ENCODE results near the gene PDCD6IP.
"Not testable (repeated sequence)": the region's sequence is repeated elsewhere in the genome, so short reads cannot be mapped to it uniquely, and the experiment has no call there.

The PDCD6IP gene

DNA sequence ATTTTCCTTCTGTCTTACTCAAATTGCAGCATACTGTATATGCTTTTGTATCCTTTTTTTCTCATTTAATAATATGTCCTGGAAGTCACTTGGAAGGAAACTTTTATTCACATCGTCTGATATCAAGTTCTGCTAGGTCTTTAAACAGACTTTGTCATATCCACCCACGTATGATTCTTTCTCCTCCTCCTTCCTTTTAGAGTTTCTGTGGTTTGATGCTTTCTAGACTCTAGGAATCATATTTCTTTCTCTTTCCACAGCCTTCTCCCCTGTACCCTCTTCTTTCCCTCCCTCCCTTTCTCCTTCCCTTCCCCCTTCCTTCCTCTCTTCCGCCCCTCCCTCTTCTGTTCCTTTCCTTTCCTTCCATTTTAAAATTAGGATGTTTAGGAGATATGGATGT, 52.2 kb downstream of the PDCD6IP start:
- FAIRE-seq, result not testable (repeated sequence)

DNA sequence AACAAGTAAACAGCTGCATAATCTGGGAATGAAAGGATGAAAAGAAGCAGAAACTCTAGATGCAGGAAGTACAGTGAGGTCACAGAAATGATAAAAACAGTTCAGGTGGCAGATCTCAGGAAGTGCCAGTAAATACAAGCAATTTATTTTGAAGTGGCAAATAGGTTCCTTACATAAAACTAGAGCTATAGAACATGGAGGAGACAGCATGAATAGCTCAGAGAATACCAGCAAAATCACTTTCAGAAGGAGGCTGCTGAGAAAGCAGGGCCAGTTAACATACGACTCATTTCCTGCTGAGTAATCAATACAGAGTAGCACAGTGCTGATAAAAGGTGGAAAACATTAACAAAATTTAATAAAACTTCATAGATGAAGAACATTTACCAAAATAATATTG, 57.0 kb downstream of the PDCD6IP start:
- not testable (repeated sequence) for FAIRE-seq

DNA sequence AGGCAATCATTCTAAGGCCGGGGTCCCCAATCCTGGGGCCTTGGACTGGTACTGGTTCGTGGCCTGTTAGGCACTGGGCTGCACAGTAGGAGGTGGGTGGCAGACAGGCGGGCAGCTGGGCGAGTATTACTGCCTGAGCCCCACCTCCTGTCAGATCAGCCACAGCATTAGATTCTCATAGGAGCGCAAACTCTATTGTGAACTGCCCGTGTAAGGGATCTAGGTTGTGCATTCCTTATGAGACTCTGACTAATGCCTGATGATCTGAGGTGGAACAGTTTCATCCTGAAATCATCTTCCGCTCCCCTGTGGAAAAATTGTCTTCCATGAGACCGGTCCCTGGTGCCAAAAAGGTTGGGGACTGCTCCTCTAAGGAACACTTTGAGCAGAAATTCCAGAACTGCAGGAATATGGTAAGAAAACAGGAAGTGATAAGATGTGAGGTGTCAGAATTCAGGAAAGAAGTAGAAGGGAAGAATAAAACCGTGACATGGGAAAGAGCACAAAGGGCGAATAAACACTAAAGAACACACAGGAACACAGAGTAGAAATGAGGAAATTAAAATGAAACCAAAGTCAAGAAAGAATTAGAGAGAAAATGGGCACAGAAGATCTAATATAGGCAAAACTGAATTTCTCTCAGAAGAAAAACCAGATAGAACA, 57.6 kb downstream of the PDCD6IP start:
- no peak for FAIRE-seq

DNA sequence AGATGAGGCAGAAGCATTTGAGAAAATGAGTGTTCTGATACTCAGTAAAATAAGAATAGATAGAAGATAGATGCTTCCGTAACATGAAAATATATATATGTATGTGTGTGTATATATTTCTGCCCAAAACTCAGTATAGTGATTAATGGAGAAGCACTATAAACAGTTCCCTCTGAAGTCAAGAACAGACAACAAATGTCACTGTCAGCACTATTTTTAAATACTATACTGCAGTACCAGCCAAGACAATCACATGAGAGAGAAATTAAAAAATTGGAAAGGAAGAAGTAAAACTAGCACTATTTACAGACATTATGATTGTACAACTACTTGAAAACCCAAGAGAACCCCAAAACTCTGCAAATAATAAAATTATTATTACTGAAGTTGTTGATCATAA, 59.3 kb downstream of the PDCD6IP start:
- FAIRE-seq, result not testable (repeated sequence)

DNA sequence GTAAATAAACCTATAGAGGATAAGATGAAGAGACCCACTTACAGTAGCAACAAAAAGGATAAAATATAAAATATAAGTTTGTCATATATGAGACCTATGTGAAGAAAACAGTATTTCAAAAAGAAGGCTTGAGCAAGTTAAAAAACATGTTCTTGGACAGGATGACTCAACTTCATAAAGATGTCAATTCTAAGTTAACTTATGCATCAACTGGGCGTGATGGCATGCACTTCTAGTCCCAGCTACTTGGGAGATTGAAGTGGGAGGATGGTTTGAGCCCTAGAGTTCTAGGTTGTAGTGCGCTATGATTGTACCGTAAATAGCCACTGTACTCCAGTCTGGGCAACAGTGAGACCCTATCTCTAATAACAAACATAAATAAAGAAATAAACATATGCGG, 59.7 kb downstream of the PDCD6IP start:
- FAIRE-seq, result no peak

DNA sequence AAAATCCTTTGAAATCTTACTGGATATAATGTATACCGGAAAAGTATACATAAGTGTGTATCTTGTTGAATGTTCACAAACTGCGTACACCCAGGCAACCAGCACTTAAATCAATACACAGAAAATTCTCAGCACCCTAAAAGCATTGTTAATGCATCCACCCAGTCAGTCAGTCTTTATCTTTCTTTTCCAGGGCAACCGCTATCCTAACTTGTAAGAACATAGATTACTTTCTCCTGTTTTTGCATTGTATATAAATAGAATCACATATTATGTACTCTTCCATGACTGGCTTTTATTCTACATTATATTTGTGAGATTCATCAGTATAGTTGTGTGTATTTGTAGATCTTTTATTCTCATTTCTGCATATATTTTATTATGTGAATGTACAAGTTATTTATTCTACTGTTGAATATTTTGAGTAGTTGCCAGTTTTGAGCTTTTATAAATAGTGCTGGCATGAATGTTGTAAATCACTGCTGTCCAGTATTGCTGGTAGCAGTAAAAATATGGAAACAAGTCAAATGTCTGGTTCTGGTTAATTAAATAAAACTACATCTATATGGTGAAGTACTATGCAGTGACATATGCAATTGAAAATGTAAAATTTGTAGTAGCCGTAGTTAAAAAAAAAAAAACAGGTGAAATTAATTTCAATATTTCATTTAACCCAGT, 62.1 kb downstream of the PDCD6IP start:
- FAIRE-seq, result no peak

DNA sequence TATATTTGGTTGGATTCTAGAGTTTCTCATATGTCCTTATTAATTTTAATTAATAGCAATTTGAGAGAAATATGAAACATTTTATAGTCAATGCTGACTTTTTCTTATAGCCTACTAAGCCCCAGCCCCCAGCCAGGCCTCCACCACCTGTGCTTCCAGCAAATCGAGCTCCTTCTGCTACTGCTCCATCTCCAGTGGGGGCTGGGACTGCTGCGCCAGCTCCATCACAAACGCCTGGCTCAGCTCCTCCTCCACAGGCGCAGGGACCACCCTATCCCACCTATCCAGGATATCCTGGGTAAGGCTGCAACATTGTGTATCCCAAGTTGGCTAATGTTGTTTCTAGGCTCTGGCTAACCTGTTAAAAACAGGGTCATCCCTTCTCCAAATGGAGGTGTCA, 66.7 kb downstream of the PDCD6IP start:
- FAIRE-seq, result no peak

DNA sequence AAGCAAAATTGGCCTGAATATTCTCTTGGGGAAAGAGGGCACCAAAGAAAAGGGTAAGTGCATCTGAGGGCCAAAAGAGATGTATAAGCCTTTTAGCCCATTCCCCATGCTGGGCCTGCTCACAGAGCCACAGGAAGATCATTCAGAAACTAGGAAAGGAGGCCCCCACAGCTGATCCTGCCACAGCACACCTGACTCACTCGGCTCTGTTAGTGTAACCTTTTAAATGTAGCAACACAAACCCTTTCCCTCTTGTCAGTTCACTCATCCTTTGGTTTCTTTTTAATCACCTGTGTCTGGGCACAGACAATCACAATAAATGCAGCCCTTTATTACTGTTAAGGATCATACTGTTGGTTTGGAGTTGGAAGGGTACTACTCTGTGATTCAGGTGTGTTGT, 69.9 kb downstream of the PDCD6IP start:
- no peak for FAIRE-seq

DNA sequence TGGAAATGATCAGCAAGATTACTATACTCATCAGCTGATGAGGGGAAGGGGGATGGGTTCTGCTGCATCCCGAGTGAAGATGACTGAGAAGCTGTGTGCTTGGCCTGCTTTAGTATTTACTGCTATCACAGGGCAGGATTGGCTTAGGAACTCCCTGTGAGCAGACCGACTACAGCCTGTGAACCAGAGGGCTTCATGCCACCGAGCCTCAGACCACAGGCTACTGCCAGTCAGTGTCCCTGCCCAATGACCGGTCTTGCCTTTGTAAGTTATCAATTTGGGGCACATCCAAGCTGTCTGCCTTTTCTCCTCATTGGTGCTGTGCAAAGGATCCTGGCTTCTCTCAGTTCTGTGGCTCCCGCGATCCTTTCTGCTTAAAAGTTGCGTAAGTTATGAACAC, 71.5 kb downstream of the PDCD6IP start:
- no peak for FAIRE-seq

DNA sequence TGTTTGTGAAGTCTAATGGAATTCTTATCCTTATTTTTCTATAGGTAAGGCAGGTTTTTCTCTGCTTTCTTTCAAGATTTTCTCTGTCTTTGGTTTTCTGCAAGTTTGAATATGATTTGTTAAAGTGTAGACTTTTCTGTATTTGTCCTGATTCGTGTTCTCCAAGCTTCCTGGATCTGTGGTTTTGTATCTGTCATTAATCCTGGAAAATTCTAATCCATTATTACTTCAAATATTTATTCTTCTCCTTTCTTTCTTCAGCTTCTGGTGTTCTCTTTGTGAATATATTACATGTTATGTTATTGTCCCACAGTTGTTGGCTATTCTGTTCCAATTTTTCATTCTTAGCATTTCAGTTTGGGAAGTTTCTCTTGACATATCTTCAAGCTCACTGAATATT, 76.4 kb downstream of the PDCD6IP start:
- FAIRE-seq, result no peak

DNA sequence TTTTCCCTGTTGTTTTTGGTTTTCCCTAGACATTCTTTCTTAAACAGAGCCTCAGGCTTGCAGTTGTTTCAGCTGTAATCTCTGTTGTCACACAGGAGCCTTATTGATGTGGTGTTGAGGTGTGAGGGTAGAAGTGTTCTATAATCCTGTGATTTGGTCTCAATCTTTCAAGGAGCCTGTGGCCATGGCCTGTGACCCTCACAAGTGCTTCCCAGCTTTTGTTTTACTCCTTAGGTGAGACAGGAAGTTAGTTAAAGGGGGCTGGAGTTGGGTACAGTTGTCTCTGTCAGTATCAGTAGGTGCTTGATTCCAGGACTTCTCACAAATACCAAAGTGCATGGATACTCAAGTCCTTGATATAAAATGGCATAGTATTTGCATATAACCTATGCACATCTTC, 77.2 kb downstream of the PDCD6IP start:
- FAIRE-seq, result no peak

DNA sequence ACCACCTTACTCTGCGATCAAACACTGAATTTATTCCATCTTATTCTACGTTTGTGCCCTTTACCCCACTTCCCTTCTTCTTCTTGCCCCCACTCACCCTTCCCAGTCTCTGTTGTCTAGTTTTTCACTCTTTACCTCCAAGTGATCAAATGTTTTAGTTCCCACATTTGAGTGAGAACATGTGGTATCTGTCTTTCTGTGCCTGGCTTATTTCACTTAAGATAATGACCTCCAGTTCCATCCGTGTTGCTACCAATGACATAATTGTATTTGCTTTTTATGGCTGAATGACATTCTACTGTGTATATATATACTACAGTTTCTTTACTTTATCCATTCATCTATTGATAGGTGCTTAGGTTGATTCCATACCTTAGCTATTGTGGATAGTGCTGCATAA, 78.8 kb downstream of the PDCD6IP start:
- FAIRE-seq, result no peak

DNA sequence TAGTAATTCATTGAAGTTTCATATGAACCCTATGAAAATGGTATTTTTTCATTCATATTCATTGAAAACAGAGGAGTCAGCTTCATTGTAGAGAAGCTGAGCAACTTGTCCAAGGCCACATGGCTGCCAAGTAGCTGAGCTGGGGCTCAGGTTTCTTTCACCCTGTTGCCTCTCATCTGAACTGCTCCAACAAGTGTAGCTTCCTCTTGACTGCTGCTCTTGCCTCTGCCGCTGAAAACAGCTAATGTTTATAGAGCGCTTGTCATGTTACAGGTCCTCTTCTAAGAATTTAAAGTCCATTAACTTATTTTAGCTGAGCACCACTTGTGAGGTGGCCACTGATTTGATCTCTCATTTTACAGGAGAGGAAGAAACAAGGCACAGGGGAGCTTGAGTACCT, 81.1 kb downstream of the PDCD6IP start:
- FAIRE-seq, result no peak

DNA sequence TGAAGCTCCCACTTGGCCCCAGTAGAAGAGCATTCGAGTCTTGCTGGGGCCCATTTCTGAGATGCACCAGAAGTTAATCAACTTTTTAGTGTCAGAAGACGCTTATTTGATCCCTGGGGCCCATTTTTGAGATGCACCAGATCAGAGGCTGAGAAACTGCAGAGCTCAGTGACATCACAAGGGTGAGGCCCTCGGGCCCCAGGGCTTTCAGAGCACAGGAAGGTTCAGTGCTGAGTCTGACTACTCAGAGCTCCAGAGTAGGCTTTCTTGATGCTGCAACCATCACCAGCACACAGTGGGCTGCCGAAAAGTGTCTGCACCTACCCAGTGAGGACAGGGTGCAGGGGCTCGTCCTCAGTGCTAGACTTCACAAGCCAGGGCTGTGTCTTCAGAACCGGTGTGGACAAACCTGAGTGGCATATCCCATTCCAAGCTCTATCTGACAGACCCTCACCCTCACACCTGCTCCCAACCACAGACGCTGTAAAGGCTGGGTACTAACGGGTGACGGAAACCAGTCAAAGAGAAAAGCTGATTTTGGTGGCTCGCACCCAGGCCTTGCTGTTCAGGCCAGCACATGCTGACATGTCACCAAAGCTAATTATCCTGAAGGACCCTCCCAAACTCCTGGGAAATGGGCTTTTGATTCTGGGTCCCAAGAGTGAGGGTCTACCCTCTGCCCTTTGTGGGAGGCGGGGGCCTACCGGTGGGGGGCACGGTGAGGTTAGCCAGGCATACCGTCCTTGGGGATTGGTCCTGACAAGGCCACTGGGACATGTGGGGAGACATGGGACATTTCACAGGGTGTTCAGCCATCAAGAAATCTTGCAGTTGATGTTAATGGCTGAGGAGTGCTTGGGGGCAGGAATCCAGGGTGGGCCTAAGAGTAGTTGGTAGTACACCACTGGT, 83.0 kb downstream of the PDCD6IP start:
- no peak for FAIRE-seq

DNA sequence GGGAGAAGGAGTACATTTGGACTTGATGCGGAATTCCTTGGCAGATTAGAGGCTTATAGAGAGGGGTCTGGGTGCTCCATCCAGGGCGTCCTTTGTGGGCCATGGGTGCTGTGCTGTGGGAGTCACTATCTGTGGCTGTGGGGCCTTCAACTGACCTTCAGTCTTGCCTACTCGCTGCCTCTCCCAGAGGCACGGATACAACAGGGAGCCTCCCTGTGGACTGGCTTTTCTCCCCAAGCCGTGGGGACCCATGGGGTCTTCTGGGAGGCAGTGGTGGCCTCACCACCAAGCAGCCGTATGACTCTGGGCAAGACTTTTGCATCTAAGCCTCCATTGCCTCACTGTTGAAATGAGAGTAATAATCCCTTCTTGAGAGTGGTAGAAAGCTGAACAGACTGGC, 83.9 kb downstream of the PDCD6IP start:
- FAIRE-seq, result no peak

DNA sequence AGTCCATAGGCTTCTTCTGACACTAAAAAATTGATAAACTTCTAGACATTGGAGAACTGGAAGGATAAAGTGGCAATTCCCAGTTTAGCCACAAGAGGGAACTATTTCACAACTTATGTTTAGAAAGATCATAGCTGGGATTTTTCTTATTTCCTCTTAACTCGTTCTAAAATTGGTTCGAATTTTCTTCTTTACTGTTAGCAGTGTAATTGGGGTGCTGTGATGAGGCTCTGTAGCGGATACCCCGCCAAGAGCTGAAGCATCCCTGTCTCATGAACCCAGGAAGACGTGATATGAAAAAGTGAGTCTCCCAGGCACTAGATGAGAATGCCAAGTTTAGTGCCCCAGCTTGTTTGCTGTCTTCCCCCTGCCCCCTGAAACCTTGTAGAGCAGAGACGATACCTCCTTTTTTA, 85.1 kb downstream of the PDCD6IP start:
- peak; percentile 80 for FAIRE-seq

DNA sequence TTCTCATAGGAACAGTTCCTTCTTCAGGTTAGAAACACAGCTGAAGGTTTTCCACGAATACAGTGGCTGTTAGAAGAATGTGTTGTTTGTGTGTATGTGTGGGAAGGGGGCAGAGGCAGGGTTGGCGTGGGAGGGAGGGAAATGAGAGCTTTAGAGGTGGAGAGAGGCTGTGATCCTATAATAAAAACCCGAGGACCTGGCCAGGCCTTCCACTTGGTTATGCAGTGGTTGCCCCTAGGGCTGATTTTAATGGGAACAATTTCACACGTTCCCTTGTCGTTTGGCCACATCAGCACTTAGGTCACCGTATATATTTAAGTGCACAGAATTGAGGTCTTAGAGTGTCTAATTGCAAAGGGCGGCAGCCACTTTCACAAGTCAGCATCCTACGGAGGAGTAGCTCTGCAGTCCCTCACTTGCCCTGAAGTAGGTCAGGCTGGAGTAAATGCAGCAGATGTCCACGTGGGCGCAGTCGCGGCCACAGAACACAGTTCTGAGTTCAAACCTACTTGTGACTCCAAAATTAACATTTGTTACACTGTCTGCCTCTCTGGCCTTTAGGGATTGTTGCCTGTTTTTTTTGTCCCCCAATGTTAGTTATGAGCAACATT, 85.6 kb downstream of the PDCD6IP start:
- FAIRE-seq, result no peak

DNA sequence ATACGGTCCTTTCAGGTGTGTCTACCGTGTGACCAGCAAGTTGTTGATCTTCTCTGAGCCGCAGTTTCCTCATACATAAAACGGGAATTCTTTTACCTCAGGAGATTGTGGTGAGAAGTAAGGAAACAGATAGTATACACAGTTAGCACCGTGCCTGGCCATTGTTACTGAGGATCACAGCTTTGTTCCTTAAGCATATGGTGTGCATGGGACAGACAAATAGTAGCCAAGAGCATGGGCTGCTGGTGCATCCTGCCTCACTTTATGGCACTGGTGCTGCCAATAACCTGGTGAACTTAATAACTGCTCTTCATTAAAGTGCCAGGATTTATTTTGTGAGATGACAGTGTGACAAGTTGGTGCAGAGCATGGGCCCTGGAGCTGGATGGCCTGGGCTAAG, 86.3 kb downstream of the PDCD6IP start:
- FAIRE-seq, result no peak

DNA sequence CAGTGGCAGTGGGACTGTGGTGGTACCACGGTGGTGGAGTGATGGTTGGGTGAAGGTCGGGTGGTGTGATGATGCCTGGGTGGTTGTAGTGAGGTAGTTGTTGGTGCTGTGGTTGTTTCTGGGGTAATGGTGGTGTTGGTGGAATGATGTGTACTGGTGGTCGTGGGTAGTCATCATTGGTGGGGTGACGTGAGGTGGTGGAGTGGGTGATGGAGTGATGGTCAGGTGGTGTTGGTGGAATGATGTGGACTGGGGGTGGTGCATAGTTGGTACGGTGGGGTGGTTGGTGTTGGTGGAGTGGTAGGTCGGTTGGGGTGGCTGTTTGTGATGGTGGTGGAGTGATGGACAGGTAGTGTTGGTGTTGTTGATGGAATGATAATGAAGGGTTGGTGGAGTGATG, 87.1 kb downstream of the PDCD6IP start:
- FAIRE-seq, result no peak

DNA sequence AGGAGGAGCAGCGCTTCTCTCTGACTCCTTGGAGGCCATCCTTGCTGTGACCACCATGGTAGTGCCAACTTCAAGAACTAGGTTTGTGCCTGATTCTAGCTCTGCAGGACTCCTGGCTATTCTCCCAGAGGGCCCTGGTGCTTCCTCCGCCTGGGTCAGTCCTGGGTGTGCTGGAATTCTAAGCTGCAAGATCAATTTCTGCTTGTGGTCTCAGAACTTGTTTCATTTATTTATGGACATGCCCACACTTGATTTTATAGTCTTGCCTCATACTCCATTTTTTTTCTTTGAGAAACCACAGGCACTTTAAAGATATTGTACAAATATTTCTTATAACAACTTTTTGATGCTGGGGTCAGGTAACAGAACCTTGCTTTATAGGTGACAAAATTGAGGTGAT, 87.6 kb downstream of the PDCD6IP start:
- FAIRE-seq, result no peak

DNA sequence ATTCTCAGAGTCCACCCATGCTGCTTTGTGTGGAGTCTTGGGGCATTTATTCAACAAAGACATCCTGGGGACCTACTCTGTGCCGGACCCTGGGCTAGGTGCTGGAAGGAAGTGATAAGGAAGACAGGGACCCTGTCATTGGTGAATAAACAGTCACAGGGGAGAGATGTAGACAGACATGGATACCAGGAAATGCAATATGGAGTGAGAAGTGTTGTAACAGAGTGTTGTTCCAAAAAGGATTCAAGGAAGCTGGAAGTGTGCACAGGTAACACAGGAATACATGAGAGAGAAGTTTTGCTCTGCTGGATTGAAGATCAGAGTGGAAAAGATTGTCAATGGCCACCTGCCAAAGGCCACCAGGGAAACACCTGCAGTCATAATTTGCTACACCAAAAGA, 89.0 kb downstream of the PDCD6IP start:
- no peak for FAIRE-seq

DNA sequence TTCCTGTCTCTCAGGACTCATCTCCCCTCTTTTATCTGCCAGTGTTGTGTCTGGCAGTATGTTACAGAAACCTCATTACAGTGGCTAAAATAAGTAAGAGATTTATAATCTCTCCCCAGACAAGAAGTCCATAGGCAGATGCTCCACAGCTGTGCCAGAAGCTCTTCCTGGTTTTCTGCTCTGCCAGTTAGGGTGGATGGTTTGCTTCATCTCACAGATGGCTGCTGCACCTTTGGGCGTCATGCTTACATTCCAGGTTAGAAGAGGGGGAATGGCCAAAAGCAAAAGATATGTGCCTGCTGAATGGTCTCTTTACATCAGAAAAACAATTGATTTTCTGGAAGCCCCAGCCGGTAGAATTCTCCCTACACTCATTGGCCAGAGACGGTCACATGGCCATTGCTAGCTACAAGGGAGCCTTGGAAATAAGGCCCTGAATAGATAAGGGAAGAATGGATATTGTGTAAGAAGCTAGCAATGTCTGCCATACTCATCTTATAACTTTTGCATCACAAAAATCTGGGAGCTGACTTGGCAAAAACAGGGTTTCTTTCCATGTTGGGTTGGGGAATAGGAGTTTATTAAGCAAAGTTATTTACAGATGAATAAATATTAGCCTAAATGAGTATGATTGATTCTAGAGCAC, 91.1 kb downstream of the PDCD6IP start:
- no peak for FAIRE-seq

DNA sequence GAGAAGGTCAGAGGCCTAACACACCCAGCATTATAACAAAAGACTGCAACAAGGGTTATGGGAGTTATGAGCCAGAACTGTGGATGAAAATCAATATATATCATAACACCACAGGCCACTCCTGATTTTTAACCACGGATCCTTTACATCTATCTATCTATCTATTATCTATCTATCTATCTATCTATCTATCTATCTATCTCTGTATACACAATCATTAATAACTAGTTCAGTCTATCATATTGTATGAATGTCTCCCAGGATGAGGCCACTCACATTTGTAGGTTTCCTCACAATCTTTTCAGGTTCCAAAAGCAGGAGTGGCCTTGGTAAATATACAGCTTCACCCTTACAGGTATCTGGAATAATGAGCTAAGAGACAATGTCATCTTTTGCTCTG, 94.2 kb downstream of the PDCD6IP start:
- no peak for FAIRE-seq

Data from TTC549 (cell line).